ENCODE measurements around the gene SCN1A. TPM values are rescaled to one million over a fixed set of nuclear protein-coding genes. Genes with fewer than 3 reads are reported as not detected.
A peak's percentile ranks its signal among the peaks of the same experiment; 100 is the strongest.

Gene SCN1A
- total and polyA plus RNA-seq, 2 of the 8 experiments (the other 6 are each of a cell fraction or from before 2014, with no cell fraction given): 0.18 to 1.9 TPM

GRCh38 chr2:165953655-165954606, 173.9 kb downstream of the SCN1A start, which contains the start of gene TTC21B (continued):
- TF ChIP-seq CHD7 (IDR thresholded peaks at IDR 0.05; ENCODE audit: insufficient replicate concordance, low read length) (peak; percentile 47), PHF8 (conservative IDR thresholded peaks at IDR 0.05; ENCODE audit: low read depth, low read length) (peak; percentile 81), CTCF (IDR thresholded peaks at IDR 0.05; ENCODE audit: control extremely low read depth in 1 of 3, insufficient read depth in 1 of 3, low read depth in 1 of 3, low read length in 3 of 3) (peak; percentile 53 to 85 (median 72))
